Duodenal mucosa (tissue), 2 donors: ENCODE measurements around the gene SLC25A48.

Experiments
- H3K27ac ChIP-seq: one replicate; pipeline ENCODE4 v1.7.0; 2013; ENCODE audit warnings: low read depth, low read length
- H3K27me3 ChIP-seq, 2 donors: one replicate each; pipeline ENCODE4 v1.7.0; 2013; ENCODE audit warnings: low read length in 2 of 2, control low read depth in 1 of 2; ENCODE audit not compliant: insufficient read depth in 2 of 2, control insufficient read depth in 1 of 2
- H3K36me3 ChIP-seq, 2 donors: one replicate each; pipeline ENCODE4 v1.7.0; 2013; ENCODE audit warnings: low read length in 2 of 2, control low read depth in 1 of 2; ENCODE audit not compliant: insufficient read depth in 2 of 2, control insufficient read depth in 1 of 2
- H3K4me1 ChIP-seq, 2 donors: one replicate each; pipeline ENCODE4 v1.7.0; 2013; ENCODE audit warnings: low read length in 2 of 2, control low read depth in 1 of 2; ENCODE audit not compliant: insufficient read depth in 2 of 2, control insufficient read depth in 1 of 2
- H3K4me3 ChIP-seq, 2 donors: one replicate each; pipeline ENCODE4 v1.7.0; 2013; ENCODE audit warnings: low read length in 2 of 2, low read depth in 1 of 2
- H3K9ac ChIP-seq, 2 donors: one replicate each; pipeline ENCODE4 v1.7.0; 2013; ENCODE audit warnings: low read length in 2 of 2, low read depth in 1 of 2
- H3K9me3 ChIP-seq, 2 donors: one replicate each; pipeline ENCODE4 v1.7.0; 2013; ENCODE audit warnings: low read length in 2 of 2, control low read depth in 1 of 2; ENCODE audit not compliant: control insufficient read depth in 1 of 2

Gene SLC25A48

GRCh38 chr5:135878156-135878620, 43.7 kb downstream of the SLC25A48 start:
- Histone ChIP-seq H3K36me3 (no peaks in the 10 kb centered on the region), H3K4me1 (no peaks in the 10 kb centered on the region), H3K9ac (no peak overlapping the region)

GRCh38 chr5:135879591-135879990, 45.1 kb downstream of the SLC25A48 start:
- Histone ChIP-seq H3K27me3 (peaks cover 0 to 2% of the 10 kb centered on the region in 2 donors), H3K9me3 (no peaks in the 10 kb centered on the region), H3K27ac (no peak overlapping the region), H3K9ac (no peak overlapping the region), H3K36me3 (no peaks in the 10 kb centered on the region), H3K4me1 (no peaks in the 10 kb centered on the region), H3K4me3 (no peak overlapping the region)

More at GRCh38 chr5:135878156-135878620, 43.7 kb downstream of the SLC25A48 start:
- Histone ChIP-seq H3K9me3 (no peaks in the 10 kb centered on the region), H3K27me3 (no peaks in the 10 kb centered on the region), H3K27ac (no peak overlapping the region), H3K4me3 (no peak overlapping the region)

- Histone ChIP-seq H3K27me3 (peaks cover 0 to 9% of the 10 kb centered on the region in 2 donors), H3K4me1 (no peaks in the 10 kb centered on the region), H3K27ac (no peak overlapping the region)
Measured at GRCh38 chr5:135880278-135880677, 45.8 kb downstream of the SLC25A48 start.

GRCh38 chr5:135880801-135881200, 46.3 kb downstream of the SLC25A48 start:
- Histone ChIP-seq H3K36me3 (no peaks in the 10 kb centered on the region), H3K27ac (no peak overlapping the region), H3K4me1 (no peaks in the 10 kb centered on the region), H3K9ac (no peak overlapping the region), H3K9me3 (no peaks in the 10 kb centered on the region), H3K27me3 (peaks cover 0 to 12% of the 10 kb centered on the region in 2 donors), H3K4me3 (no peak overlapping the region)

More at GRCh38 chr5:135880278-135880677, 45.8 kb downstream of the SLC25A48 start:
- H3K4me3 ChIP-seq: no peak overlapping the region
- H3K9me3 ChIP-seq: no peaks in the 10 kb centered on the region
- no peaks in the 10 kb centered on the region for H3K36me3 ChIP-seq
- no peak overlapping the region for H3K9ac ChIP-seq

GRCh38 chr5:135881244-135881643, 46.8 kb downstream of the SLC25A48 start:
- Histone ChIP-seq H3K27me3 (peaks cover 0 to 12% of the 10 kb centered on the region in 2 donors), H3K4me3 (no peak overlapping the region), H3K9ac (no peak overlapping the region), H3K9me3 (no peaks in the 10 kb centered on the region), H3K36me3 (no peaks in the 10 kb centered on the region), H3K4me1 (no peaks in the 10 kb centered on the region), H3K27ac (no peak overlapping the region)

- H3K4me3 ChIP-seq: no peak overlapping the region
- H3K27me3 ChIP-seq: peaks cover 0 to 12% of the 10 kb centered on the region in 2 donors
- no peak overlapping the region for H3K9ac ChIP-seq
- H3K9me3 ChIP-seq: no peaks in the 10 kb centered on the region
- H3K27ac ChIP-seq: no peak overlapping the region
- no peaks in the 10 kb centered on the region for H3K4me1 ChIP-seq
- no peaks in the 10 kb centered on the region for H3K36me3 ChIP-seq
Measured at GRCh38 chr5:135881819-135882218, 47.4 kb downstream of the SLC25A48 start.

- Histone ChIP-seq H3K27ac (no peak overlapping the region), H3K27me3 (peaks cover 0 to 12% of the 10 kb centered on the region in 2 donors)
Measured at GRCh38 chr5:135883026-135883425, 48.6 kb downstream of the SLC25A48 start.

GRCh38 chr5:135883441-135883840, 49.0 kb downstream of the SLC25A48 start:
- Histone ChIP-seq H3K4me3 (no peak overlapping the region), H3K36me3 (no peaks in the 10 kb centered on the region), H3K9me3 (no peaks in the 10 kb centered on the region), H3K9ac (no peak overlapping the region), H3K27ac (no peak overlapping the region), H3K27me3 (peaks cover 0 to 12% of the 10 kb centered on the region in 2 donors), H3K4me1 (peaks cover 4% of the 10 kb centered on the region in 2 donors)

More at GRCh38 chr5:135883026-135883425, 48.6 kb downstream of the SLC25A48 start:
- Histone ChIP-seq H3K36me3 (no peaks in the 10 kb centered on the region), H3K9ac (no peak overlapping the region), H3K9me3 (no peaks in the 10 kb centered on the region), H3K4me1 (peaks cover 4% of the 10 kb centered on the region in 2 donors), H3K4me3 (no peak overlapping the region)

GRCh38 chr5:135885031-135885430, 50.6 kb downstream of the SLC25A48 start:
- Histone ChIP-seq H3K9me3 (no peaks in the 10 kb centered on the region), H3K4me3 (no peak overlapping the region), H3K36me3 (no peaks in the 10 kb centered on the region), H3K9ac (no peak overlapping the region), H3K27ac (no peak overlapping the region), H3K27me3 (peaks cover 0 to 12% of the 10 kb centered on the region in 2 donors), H3K4me1 (peaks cover 4% of the 10 kb centered on the region in 2 donors)

GRCh38 chr5:135886136-135886535, 51.7 kb downstream of the SLC25A48 start:
- Histone ChIP-seq H3K27me3 (peaks cover 0 to 12% of the 10 kb centered on the region in 2 donors), H3K4me3 (no peak overlapping the region)

More at GRCh38 chr5:135886136-135886535, 51.7 kb downstream of the SLC25A48 start:
- Histone ChIP-seq H3K4me1 (peaks cover 4% of the 10 kb centered on the region in 2 donors), H3K9ac (no peak overlapping the region), H3K36me3 (no peaks in the 10 kb centered on the region), H3K9me3 (no peaks in the 10 kb centered on the region), H3K27ac (no peak overlapping the region)
